Measurements from ENCODE around the gene SYT7.

Gene SYT7

GRCh38 chr11:61511383-61511782 is 69.5 kb downstream of the SYT7 start:
- DNase-seq = no peak

- no peak for DNase-seq
These were observed 69.9 kb downstream of the SYT7 start for GRCh38 chr11:61510974-61511373.

- DNase-seq = peak; percentile 27
These were observed 70.5 kb downstream of the SYT7 start for GRCh38 chr11:61510166-61510919.

- peak; percentile 95 for DNase-seq
These were observed 71.5 kb downstream of the SYT7 start for GRCh38 chr11:61509043-61510029.

- DNase-seq = peak; percentile 87
These were observed 72.7 kb downstream of the SYT7 start, which contains the start of gene LRRC10B for GRCh38 chr11:61507962-61508861. TSS of gene LRRC10B (plus strand) at chr11:61508749. CDS start at chr11:61508999, 250 bp downstream.

- DNase-seq = no peak
These were observed 73.7 kb downstream of the SYT7 start for GRCh38 chr11:61507012-61507768.

GRCh38 chr11:61505640-61506155 is 75.2 kb downstream of the SYT7 start:
- DNase-seq = no peak

- DNase-seq = no peak
These were observed 75.8 kb downstream of the SYT7 start for GRCh38 chr11:61505106-61505505.

GRCh38 chr11:61503135-61503770 is 77.6 kb downstream of the SYT7 start:
- DNase-seq = no peak

GRCh38 chr11:61502522-61502921 is 78.4 kb downstream of the SYT7 start:
- no peak for DNase-seq

- no peak for DNase-seq
These were observed 80.9 kb downstream of the SYT7 start for GRCh38 chr11:61499816-61500491.

GRCh38 chr11:61498767-61499341 is 82.0 kb downstream of the SYT7 start:
- no peak for DNase-seq

GRCh38 chr11:61497876-61498275 is 83.0 kb downstream of the SYT7 start:
- DNase-seq = no peak

GRCh38 chr11:61497473-61497872 is 83.4 kb downstream of the SYT7 start:
- DNase-seq = no peak

- no peak for DNase-seq
These were observed 84.1 kb downstream of the SYT7 start for GRCh38 chr11:61496602-61497400.

- peak; percentile 74 for DNase-seq
These were observed 84.9 kb downstream of the SYT7 start for GRCh38 chr11:61495801-61496601.

- no peak for DNase-seq
These were observed 86.4 kb downstream of the SYT7 start for GRCh38 chr11:61494381-61494961.

Data from retina (tissue), 1 donor.